NCI-H2227 (cell line): ENCODE results near the gene GSDMA.

Source experiments
- DNase-seq: peaks from one replicate; lab custom pipeline; 2025; ENCODE audit not compliant: unreplicated experiment; lab: John Stamatoyannopoulos, UW

Gene GSDMA

DNA sequence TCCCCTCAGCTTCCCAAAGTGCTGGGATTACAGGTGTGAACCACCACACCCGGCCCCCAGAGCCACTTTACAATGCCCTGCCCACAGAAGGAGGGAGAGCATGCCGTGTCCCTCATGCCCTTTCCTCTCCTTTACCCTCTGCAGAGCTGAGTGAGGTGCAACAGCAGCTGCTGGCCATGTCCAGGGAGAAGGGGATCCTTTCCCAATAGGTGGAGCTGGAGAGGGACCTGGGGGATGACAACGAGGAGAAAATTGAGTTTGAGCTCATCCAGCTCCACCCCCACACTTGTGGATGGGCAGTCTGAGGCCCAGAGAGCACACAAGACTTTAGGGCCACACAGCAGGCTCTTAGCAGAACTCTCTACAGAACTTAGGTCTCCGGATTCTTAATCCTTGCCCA is 7.9 kb upstream of the GSDMA start:
- no peak for DNase-seq

DNA sequence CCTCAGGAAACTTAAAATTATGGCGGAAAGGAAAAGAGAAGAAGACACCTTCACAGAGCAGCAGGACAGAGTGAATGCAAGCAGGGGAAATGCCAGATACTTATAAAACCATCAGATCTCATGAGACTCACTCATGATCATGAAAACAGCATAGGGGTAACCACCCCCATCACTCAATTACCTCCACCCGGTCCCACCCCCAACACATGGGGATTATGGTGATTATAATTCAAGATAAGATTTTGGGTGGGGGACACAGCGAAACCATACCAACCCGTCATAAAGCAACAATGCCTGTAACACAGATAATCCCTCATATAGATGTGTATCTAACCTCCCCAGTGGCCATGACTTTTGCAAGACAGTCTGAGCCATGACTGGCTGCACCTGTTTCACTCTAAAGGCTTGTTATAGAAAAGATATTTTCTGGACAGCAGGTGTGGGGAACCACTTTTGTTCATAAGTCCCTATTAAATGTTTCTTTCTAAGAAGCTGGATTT is 7.0 kb upstream of the GSDMA start:
- no peak for DNase-seq

DNA sequence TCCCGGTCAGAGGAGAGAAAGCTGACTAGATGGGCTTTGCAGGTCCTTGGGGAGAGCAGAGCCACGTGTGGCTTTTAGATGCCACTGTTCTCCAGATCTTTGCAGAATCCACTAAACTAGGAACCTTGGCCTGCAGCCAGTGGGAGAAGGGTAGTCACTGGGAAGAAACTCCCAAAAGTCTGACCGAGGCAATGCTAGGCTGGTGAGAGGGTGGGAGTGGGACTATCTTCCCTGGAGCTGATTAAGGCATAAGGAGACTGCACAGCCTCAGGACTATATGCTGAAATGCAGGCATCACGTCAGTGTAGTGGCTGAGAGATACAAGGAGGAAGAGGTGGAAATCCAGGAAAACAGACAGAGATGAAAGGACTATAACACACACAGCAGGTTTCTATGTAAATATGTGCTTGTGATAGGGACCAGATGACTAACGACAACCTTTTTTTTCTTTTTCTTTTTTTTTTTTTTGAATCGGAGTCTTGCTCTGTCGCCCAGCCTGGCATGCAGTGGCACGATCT is 2.2 kb upstream of the GSDMA start:
- no peak for DNase-seq

DNA sequence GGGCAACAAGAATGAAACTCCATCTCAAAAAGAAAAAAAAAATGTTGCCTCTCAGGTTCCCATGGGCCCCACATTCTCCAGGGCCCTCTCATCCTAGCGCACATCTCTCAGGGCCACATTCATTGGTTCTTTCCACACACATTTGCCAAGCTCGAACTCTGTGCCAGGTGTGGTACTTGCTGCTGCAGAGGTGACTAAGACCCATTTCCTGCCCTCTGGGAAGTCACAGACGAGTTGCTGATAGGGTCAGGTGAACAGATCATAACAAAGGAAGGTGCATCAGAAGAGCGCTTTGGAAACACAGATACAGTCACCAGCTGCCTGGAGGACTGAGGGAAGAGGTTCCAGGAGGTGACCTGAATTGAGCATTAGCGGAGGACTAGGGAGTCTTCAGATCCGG is 1.0 kb downstream of the GSDMA start:
- DNase-seq = no peak

DNA sequence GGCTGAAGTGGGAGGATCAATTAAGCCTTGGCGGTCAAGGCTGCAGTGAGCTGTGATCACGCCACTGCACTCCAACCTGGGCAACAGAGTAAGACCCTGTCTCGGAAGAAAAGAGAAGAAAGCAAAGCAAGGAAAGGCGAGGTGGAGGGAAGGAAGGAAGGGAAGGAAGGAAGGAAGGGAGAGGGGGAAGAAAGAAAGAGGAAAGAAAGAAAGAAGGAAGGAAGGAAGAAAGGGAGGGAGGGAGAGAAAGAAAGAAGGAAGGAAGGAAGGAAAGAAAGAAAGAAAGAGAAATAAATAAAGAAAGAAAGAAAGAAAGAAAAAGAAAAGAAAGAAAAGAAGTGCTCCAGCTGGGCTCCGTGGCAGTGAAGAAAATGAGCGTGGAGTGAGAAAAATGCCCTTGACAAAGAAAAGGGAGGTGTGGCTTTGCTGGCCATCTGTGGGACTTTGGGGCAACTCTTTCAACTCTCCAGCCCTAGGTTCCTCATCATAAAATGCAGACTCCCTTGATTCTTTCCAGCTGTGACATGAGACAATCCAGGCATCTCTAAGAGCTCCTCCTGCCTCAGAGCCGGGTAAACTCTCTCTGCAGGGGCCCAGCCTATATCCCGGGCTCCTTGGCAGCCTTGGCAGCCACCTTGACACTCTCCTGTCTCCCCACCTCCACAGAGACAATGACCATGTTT is 2.4 kb downstream of the GSDMA start:
- DNase-seq = no peak

DNA sequence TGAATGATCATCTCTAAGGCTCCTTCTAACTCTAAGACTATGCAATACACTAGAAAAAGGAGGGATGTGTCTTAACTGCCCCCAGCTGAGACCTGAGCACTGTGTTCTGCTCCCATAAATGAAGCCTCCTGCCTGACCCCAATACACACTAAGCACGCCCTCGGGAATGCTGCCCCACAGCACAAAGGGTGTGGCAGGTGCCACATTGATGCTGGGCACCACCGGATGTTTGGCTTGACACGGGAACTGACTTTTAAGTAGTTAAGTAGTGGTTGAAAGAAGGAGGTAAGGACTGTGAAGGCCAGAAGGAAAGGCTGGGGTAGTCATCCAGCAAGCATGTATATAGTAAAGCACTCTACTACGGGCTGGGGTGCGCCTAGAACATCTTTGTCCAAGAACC is 4.0 kb downstream of the GSDMA start:
- no peak for DNase-seq

DNA sequence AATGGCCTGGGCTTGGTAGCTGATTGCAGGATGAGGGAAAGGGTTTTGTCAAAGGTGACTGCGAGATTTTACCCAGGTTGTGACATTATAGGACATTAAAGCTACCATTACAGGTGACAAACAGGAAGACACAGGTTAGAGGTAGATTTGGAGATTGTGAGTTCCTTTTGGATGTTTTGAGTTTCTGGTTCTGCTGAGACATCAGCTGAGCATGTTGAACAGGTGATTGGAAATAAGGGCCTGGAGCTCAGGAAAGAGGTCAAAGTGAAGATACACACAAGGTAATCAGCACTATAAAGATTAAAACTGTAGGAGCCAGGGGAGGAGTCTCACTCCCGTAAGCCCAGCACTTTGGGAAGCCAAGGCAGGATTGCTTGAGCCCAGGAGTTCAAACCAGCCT is 6.0 kb downstream of the GSDMA start:
- DNase-seq = no peak

DNA sequence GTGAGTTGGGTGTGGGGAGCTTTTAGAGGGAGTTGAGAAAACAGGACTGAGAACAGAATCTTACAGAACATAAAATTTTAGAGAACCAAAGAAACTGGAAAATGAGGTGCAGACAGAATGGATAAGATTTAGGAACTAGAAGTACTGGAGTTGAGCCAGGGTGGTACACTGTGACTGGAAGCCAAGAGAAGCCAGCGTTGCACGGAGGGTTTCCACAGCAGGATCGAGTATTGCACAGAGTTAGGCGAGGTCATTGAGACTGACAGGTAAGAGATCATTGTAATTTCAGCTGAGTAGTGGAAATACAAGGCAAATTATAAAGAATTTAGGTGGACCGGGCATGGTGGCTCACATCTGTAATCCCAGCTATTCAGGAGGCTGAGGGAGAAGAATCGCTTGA is 6.6 kb downstream of the GSDMA start:
- no peak for DNase-seq

DNA sequence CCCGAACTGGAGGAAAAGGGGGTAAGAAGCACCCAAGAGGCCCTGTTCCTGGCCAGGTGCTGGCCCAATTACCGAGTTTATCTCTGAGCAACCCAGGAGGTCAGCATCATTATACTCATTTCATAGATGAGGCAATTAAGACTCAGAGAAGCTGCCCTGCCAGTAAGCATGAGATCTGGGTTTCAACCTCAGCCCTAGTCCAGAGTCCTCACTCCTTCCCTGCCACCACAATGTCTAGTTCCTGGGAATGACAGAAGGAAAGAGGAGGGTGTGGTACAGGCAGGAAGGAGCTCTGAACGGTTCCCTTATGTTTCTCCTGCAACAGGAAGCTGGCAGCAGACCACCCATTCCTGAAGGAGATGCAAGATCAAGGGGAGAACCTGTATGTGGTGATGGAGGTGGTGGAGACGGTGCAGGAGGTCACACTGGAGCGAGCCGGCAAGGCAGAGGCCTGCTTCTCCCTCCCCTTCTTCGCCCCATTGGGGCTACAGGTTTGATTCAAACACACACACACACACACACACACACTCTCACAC is 7.4 kb downstream of the GSDMA start:
- no peak for DNase-seq

DNA sequence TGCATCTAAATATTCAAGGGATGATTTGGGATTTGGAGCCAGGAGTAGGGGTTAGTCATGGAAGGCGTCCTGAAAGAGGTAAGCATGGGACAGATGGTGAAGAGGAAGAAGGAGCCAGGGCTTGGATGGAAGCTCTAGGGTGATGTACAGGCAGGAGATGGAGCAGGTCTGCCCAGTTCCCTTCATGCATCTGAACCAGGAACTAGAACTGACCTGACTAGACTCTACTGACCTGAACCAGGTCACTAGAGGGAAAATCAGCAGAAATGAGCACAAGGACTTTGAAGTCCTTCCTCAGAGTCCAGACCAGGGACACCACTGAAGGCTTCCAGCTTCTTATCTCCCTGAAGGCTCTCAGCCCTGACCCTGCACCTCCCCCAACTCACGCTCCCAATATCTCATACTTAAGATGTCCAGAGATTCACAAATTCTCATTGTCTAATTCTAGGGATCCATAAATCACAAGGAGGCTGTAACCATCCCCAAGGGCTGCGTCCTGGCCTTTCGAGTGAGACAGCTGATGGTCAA is 8.3 kb downstream of the GSDMA start:
- DNase-seq = no peak

DNA sequence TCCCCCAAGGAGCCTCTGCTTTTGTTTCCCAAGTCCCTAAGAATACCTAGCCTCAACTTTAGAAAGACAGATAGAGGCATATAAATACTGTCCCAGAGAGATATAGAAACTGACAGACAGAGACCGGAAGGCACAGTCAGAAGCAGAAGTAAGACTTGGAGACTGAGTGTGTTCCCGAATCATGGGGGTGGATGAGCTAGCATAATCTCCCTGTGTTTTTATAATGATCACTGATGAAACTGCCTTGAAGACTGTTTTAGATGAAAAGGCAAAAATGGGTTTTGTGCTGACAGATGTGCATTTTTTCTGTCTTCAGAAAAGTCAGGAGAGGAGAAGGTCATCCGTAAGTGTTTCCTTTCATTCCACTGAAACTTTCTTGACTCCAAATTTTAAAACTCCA is 9.5 kb downstream of the GSDMA start:
- DNase-seq = no peak

DNA sequence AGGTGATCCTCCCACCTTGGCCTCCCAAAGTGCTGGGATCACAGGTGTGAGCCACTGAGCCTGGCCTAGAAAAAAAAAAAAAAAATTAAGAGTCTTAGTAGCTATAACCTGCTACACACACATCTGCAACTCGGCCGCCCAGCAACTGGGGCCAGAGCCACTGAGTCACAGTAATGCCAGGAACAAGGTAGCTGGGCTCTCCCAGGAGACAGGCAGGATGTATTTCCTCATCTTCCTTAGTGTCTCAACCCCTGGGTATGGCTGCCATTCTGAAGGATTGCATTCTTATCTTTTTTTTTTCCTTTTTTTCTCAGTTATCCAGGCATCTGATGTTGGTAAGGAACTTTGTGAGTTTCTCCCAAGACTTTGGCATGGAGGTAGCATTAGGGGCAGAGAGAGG is 10.7 kb downstream of the GSDMA start:
- no peak for DNase-seq

DNA sequence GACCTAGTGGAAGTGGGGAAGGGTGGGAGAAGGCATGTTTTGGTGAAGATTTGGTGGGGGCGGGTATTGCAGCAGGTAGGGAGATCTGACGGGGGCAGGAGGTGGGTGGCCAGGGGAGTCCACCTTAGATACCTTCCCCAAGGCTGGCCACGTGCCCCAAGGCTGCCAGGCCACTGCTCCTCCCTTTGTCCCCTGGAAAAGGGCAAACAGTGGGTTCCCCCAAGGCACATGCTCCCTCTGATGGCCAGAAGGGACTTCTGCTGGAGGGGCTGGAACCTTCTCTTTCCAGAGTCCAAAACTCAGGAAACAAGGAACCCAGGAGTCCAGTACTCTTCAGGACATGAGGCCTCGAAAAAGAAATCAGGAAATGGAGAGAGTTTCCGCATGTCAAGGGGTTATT is 11.6 kb downstream of the GSDMA start:
- no peak for DNase-seq

DNA sequence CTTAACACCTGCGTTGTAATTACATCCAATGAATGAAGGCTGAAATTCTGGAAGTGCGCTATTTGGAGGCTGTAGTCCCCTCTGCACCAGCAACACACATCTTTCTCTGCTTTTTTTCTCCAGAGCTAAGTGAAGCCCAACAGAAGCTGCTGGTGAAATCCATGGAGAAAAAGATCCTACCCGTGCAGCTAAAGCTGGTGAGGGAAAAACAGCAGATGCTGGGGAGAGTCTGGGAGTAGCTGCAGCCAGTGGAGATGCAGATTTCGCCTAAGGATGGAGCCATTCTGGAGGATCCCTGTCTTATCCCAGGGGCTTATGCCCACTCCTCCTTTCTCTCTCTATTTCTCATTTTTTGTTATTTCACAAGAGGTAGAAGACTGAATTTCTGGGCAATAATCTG is 13.0 kb downstream of the GSDMA start:
- no peak for DNase-seq

DNA sequence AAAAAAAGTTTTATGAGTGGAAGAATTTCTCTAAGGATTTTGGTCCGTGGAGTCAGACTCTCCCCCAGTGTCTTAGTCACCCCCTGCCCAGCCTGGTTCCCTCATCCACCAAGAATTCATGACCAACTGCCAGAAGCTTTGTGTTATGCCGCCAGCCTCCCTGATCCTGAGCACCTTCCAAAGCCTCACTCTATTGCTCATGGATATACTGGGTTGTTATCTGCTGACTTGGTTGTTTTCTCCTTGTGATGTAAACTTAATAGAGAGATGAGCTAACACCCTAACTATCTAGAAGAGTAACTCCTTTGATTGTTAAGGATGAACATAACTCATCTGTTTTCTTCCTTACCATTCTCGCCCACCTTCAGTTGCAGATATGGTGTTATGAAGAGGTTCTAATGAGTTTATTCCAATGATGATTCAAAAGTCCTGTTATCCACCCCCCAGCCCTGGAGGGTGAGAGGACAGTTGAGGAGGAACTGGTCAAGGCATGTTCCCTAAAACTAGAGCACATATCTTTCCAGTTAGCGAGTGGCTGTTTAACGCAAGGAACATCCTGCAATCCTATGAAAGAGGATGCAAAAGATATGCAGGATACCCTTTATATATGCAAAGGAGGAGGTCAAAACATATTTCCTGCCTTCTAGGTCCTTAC is 16.3 kb downstream of the GSDMA start:
- no peak for DNase-seq

DNA sequence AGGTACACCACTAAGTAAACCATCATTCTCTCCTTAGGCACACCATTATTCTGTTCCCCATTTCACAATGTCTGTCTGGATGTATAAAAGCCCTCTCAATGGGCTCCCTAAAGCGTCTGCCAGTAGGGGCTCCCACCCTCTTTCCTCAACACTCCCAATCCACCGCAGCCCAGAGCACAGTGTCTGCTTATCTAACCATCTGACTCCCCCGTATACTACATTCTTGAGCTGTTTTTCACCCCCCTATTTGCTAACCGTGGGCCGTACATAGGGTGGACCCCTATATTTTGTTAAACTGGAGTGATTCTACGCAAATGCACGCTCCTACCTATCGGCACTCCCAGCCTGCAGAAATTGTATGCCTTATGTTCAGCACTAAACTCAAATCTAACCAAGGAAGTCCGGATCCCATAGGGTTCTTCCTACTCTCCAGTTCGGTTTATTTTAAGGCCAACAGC is 17.1 kb downstream of the GSDMA start:
- peak; percentile 50 for DNase-seq

DNA sequence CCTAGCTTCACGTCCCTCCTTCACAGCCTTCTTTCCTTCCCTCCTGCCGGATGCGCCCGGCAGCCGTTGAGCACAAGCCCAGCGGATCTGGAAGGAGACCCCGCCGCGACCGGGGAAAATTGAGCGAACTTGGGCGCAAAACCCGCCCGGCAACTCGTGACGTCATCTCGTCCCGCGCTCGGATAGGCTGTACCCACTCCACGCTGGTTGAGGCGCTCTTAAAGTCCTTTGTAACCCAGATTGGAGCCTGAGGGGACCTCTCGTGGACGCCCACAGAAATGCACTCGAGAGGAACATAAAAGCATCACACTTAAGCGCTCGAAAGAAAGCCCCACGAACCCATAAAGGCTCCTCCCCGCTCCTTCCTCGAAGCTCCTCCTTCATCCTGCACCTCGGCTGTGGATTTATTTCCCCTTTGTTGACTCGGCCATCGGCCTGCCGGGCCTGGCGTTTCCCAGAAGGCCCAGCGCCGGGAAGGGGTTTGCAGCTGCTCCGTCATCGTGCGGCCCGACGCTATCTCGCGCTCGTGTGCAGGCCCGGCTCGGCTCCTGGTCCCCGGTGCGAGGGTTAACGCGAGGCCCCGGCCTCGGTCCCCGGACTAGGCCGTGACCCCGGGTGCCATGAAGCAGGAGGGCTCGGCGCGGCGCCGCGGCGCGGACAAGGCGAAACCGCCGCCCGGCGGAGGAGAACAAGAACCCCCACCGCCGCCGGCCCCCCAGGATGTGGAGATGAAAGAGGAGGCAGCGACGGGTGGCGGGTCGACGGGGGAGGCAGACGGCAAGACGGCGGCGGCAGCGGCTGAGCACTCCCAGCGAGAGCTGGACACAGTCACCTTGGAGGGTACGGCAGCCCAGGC is 17.8 kb downstream of the GSDMA start, which contains the start of gene PSMD3:
PSMD3 (plus strand) TSS at position 457 of the 856 bp plus-strand sequence; CDS start at position 621, 164 bp downstream.
- peak; percentile 99 for DNase-seq

DNA sequence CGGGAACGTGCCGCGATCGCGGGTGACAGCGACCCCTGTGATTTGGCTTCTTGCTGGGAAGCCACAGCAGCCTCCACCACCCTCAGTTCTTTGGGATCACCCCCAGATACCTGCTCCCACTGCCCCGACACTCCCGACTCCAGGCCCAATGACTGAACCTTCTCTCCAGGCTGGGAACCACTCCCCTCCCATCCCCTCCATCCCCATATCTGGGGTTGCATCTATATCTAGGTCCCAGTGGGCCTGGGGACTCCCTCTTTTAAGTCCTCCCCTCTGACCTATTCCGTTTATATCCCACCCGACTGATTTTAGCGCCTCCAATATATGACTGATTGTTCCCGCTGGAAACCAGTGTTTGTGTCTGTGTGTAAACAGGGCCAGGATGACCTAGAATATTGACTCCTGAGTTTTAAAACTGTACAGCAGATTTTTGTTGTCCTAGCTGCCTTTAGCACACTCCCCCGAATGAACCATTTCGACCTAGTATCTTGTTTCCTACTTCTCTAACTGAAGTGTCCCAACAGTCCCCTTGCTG is 18.5 kb downstream of the GSDMA start:
- DNase-seq = no peak

DNA sequence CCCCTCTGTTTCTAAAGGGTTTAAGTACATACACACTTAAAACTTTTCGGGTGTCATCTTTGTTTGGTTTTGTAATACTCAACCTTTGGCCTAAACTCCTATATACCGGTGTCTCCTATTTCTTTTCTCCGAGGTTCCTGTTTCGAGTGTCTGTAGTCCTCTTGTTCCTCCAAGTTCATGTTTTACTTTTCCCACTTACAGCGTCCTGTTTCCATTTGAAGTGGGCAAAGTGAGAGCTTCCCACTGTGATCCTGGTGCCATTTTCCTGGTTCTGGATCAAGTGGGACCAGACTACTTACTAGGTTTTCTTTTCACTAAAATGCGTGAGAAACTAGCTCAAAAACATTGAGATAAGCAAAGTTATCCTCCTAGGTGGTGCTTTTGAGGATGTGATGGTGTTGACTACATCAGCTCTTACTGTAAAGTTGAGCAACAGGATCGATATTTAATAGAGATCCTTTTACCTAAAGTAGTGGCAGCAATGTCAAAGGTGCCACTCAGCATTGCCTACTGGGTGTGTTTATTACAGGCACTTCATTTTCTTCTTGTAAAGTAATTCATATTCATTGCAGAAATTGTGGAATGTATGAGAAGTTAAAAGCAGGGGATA is 19.1 kb downstream of the GSDMA start:
- DNase-seq = no peak

DNA sequence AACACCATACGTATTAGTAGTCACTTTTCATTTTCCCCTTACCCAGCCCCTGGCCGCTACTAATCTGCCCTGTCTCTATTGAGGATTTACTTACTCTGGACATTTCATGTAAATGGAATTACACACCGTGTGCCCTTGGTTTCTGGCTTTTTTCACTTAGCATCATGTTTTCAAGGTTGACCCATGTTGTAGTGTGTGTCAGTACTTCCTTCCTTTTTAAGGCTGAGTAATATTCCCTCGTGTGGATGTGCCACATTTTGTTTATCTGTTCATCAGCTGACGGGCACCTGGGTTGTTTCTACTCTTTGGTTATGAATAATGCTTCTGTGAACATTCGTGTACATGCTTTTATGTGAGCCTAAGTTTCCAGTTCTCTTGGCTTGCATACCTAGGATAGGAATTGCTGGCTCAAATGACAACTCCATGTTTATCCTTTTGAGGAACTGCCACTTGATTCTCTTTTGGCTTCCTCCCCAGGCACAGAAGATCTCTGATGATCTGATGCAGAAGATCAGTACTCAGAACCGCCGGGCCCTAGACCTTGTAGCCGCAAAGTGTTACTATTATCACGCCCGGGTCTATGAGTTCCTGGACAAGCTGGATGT is 25.5 kb downstream of the GSDMA start:
- DNase-seq = no peak
